Kidney (tissue), 22 donors: Measurements from ENCODE around the gene POPDC3. TPM values are rescaled to one million over a fixed set of nuclear protein-coding genes. Genes with fewer than 3 reads are reported as not detected.

Experiments used
- DNase-seq, 5 donors: peaks; one replicate each; pipeline ENCODE4 v3.0.0-alpha.2; 2013 to 2020
- FAIRE-seq: peaks from 2 replicates; lab custom pipeline; 2012; peaks lifted over from hg19 to GRCh38; lab: Jason Lieb, UNC
- H3K27ac ChIP-seq, 2 donors: one replicate each; pipeline ENCODE4 v1.7.0; 2013; ENCODE audit warnings: low read depth in 2 of 2, low read length in 2 of 2, inconsistent platforms in 1 of 2
- H3K27me3 ChIP-seq: one replicate; pipeline ENCODE4 v1.7.1; 2013; ENCODE audit warnings: low read length, inconsistent platforms; ENCODE audit not compliant: control insufficient read depth, insufficient read depth
- H3K36me3 ChIP-seq, 3 donors: one replicate each; pipeline versions ENCODE4 v1.7.0 to v1.7.1; 2013; ENCODE audit warnings: low read length in 3 of 3, control low read depth in 1 of 3, inconsistent platforms in 1 of 3; ENCODE audit not compliant: insufficient read depth in 3 of 3, control insufficient read depth in 2 of 3
- H3K4me1 ChIP-seq, 3 donors: one replicate each; pipeline versions ENCODE4 v1.7.0 to v1.7.1; 2013; ENCODE audit warnings: low read length in 3 of 3, inconsistent platforms in 1 of 3, low read depth in 1 of 3; ENCODE audit not compliant: control insufficient read depth in 2 of 3, insufficient read depth in 2 of 3
- H3K4me3 ChIP-seq, 3 donors: one replicate each; pipeline versions ENCODE4 v1.7.0 to v1.8.1; 2013; ENCODE audit warnings: low read length in 3 of 3, control low read depth in 1 of 3, inconsistent platforms in 1 of 3
- H3K9ac ChIP-seq, 3 donors: one replicate each; pipeline versions ENCODE4 v1.7.0 to v1.7.1; 2013; ENCODE audit warnings: low read length in 3 of 3, control low read depth in 1 of 3, inconsistent platforms in 1 of 3
- H3K9me3 ChIP-seq, 3 donors: one replicate each; pipeline versions ENCODE4 v1.7.0 to v1.7.1; 2013; ENCODE audit warnings: low read length in 3 of 3, control low read depth in 1 of 3, inconsistent platforms in 1 of 3; ENCODE audit not compliant: control insufficient read depth in 2 of 3, insufficient read depth in 1 of 3
- intact Hi-C: fragments of 100-400 bp; cut with DNase I; formaldehyde crosslinking; loops from one replicate; pipeline ENCODE4 v1.11.1; 2022
- long read RNA-seq, 10 donors: library from polyadenylated mRNA in 1 of 10; unstranded in 1 of 10; transcript quantifications; one replicate each; pipeline ENCODE4 v2.0.0 and lab custom pipeline, GENCODE V29; 2021 to 2026
- polyA plus RNA-seq: library from polyadenylated mRNA; stranded (reverse); fragments of 350-450 nt; fragmentation: Illumina TruSeq; extraction: RNeasy Lipid Tissue Mini Kit (QIAGEN cat#74804); gene quantifications from one replicate; pipeline ENCODE4 v1.2.3, GENCODE V29; 2014; ENCODE audit warnings: low read depth, low replicate concordance; ENCODE audit not compliant: insufficient read depth
- total RNA-seq: library from RNA; stranded (reverse); fragmentation: NEBNext Ultra II Directional; extraction: Animal tissue kit (Norgen Biotek cat#: 25700); gene quantifications from one replicate; pipeline ENCODE4 v1.2.1, GENCODE V29; 2021
- TF ChIP-seq, protein P1 (sequence below): IDR thresholded peaks from 3 replicates; pipeline ENCODE4 v1.5.1; 2012; ENCODE audit warnings: mild to moderate bottlenecking, moderate library complexity, borderline replicate concordance; ENCODE audit not compliant: insufficient read depth; ENCODE audit errors: extremely low read depth
- donor health status: control.
- donor health status: control.
- donor health status: control.
- donor health status: control.
- donor health status: control.
- donor health status: DM: yes; HTN: yes; CAD: no.
- donor health status: Normal renal cell carcinoma (clear cell type).

The POPDC3 gene, protein sequence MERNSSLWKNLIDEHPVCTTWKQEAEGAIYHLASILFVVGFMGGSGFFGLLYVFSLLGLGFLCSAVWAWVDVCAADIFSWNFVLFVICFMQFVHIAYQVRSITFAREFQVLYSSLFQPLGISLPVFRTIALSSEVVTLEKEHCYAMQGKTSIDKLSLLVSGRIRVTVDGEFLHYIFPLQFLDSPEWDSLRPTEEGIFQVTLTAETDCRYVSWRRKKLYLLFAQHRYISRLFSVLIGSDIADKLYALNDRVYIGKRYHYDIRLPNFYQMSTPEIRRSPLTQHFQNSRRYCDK
- not detected for total RNA-seq
- polyA plus RNA-seq: not detected
- long read RNA-seq, donor 1: 0 reads
- long read RNA-seq, donor 2: 0 reads
- long read RNA-seq, donor 3: 0 reads
- long read RNA-seq, donor 4: 0 reads
- long read RNA-seq, donor 5: 0 reads
- long read RNA-seq, donor 6, partial matches to known transcripts: 0 of 1 reads
- long read RNA-seq, donor 6, other reads (novel, unspliced or antisense): 0 of 1 reads
- long read RNA-seq, donor 7: 0 reads
- long read RNA-seq, donor 8: 0 reads
- long read RNA-seq, donor 9: 0 reads
- long read RNA-seq, donor 10: 0 reads

- Histone ChIP-seq H3K4me3 (peak within 1 kb of the TSS in 1 of 3 donors; percentile 32), H3K4me1 (no peaks in the 10 kb centered on the region), H3K27ac (no peak within 1 kb of the TSS), H3K9ac (no peak within 1 kb of the TSS), H3K27me3 (peaks cover 6% of the 10 kb centered on the region), H3K9me3 (no peaks in the 10 kb centered on the region), H3K36me3 (no peaks in the 10 kb centered on the region)
- DNase-seq (peak in 4 of 5 donors; percentile 49 to 59 (median 52)), FAIRE-seq (no peak)
- TF ChIP-seq, protein P1, sequence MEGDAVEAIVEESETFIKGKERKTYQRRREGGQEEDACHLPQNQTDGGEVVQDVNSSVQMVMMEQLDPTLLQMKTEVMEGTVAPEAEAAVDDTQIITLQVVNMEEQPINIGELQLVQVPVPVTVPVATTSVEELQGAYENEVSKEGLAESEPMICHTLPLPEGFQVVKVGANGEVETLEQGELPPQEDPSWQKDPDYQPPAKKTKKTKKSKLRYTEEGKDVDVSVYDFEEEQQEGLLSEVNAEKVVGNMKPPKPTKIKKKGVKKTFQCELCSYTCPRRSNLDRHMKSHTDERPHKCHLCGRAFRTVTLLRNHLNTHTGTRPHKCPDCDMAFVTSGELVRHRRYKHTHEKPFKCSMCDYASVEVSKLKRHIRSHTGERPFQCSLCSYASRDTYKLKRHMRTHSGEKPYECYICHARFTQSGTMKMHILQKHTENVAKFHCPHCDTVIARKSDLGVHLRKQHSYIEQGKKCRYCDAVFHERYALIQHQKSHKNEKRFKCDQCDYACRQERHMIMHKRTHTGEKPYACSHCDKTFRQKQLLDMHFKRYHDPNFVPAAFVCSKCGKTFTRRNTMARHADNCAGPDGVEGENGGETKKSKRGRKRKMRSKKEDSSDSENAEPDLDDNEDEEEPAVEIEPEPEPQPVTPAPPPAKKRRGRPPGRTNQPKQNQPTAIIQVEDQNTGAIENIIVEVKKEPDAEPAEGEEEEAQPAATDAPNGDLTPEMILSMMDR: no peak
- intact Hi-C loops: no loop called here
Observed at GRCh38 chr6:105179244-105180065, at the start of gene POPDC3. TSS of gene POPDC3 (minus strand) at chr6:105180014. CDS start at chr6:105161909, 18,105 bp downstream.

- Histone ChIP-seq H3K9ac (no peak overlapping the region), H3K4me3 (no peak overlapping the region), H3K36me3 (no peaks in the 10 kb centered on the region), H3K9me3 (no peaks in the 10 kb centered on the region), H3K4me1 (no peaks in the 10 kb centered on the region), H3K27me3 (no peaks in the 10 kb centered on the region), H3K27ac (no peak overlapping the region)
- intact Hi-C loops: no loop called here
- DNase-seq (no peak), FAIRE-seq (no peak)
- TF ChIP-seq, protein P1: no peak
Observed at GRCh38 chr6:105227295-105227767, 47.5 kb upstream of the POPDC3 start.

- Histone ChIP-seq H3K4me3 (no peak overlapping the region), H3K4me1 (no peaks in the 10 kb centered on the region), H3K9ac (no peak overlapping the region), H3K27me3 (no peaks in the 10 kb centered on the region), H3K27ac (no peak overlapping the region), H3K36me3 (no peaks in the 10 kb centered on the region), H3K9me3 (no peaks in the 10 kb centered on the region)
- DNase-seq (no peak), FAIRE-seq (no peak)
- TF ChIP-seq, protein P1: no peak
- intact Hi-C loops: no loop called here
Observed at GRCh38 chr6:105226598-105227294, 46.9 kb upstream of the POPDC3 start.
